Activated naive CD8-positive, alpha-beta T cell (primary cell): ENCODE measurements around the gene ACO1.

Experiments
- H3K27ac Mint-ChIP-seq: one replicate; pipeline ENCODE4 v1.8.0; 2021; ENCODE audit warnings: mixed read lengths
- H3K27me3 Mint-ChIP-seq: one replicate; pipeline ENCODE4 v1.8.0; 2021; ENCODE audit warnings: mixed read lengths
- H3K36me3 Mint-ChIP-seq: one replicate; pipeline ENCODE4 v1.8.0; 2021; ENCODE audit warnings: mixed read lengths
- H3K4me1 Mint-ChIP-seq: one replicate; pipeline ENCODE4 v1.8.0; 2021; ENCODE audit warnings: low read depth, mixed read lengths
- H3K4me3 Mint-ChIP-seq: one replicate; pipeline ENCODE4 v1.8.0; 2021; ENCODE audit warnings: mild to moderate bottlenecking, mixed read lengths
- H3K9me3 Mint-ChIP-seq: one replicate; pipeline ENCODE4 v1.8.0; 2021; ENCODE audit warnings: low read depth, mixed read lengths

Gene ACO1

DNA sequence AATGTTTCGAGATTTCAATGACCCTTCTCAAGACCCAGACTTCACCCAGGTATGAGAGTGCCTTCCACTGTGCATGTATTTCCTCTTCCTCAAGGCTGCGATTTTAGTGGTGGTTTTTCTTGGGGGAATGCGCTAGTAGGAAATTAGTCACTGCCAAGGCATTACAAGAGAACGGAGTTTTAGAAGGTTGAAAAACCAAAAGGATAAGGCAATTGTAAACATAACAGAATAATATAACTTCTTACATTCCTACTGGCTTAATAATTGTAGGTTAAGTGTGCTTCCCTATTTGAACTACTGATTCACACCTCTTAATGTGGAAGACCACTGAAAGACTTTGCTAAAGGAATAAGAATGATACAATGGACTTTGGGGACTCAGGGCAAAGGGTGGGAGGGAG is 38.9 kb downstream of the ACO1 start:
- Mint-ChIP-seq H3K4me3 (no peak overlapping the region), H3K4me1 (no peaks in the 10 kb centered on the region), H3K27me3 (no peaks in the 10 kb centered on the region), H3K36me3 (peaks cover 15% of the 10 kb centered on the region), H3K9me3 (no peaks in the 10 kb centered on the region), H3K27ac (no peak overlapping the region)

DNA sequence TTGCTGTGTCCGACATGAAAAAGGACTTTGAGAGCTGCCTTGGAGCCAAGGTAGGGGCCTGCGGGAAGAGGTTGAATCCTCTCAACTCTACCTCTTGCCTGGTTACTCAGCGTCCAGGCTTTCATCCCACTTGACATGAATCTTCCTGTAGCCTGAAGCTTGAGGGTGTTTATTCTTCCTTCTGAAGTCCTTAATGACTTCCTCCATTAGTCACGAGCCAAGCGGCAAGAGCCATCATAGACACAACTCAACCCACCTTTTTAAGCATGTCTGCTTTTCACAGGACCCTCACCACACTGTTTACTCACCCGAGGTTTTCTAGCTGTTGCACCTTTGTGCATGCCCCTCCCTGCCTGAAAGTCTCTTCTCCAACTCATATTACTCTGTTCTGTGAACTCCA is 40.2 kb downstream of the ACO1 start:
- Mint-ChIP-seq H3K36me3 (peaks cover 11% of the 10 kb centered on the region), H3K27me3 (no peaks in the 10 kb centered on the region)

DNA sequence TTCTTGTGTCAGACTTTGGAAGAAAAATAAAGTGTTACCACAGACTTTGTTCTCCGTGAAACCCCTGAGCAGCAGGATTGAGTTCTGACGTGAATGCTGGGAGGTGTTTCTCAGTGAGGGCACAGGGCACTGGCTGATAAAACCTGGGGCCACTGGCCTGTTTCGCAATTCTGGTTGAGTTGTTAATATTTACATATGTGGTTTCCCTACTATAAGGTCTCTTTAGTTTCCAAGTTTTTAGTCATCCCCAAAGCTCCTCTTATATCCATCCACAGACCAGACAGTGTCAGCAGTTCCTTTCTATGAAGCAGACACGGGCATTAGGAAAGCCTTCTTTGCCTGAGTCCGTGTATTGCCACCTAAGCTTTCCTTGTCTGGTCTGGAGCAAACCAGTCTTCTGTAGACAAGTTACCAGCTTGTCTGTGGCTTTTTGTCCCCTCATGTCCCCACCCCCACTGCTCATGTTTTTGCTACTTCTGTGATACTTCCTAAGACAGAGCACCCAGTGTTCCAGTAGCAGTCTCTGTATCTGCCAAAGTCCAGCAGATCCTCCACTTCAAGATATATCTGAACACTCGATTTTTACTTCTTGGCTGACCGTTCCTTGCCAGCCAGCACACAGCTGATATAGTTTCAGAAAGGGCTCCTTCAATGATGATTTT is 42.0 kb downstream of the ACO1 start:
- no peak overlapping the region for H3K4me3 Mint-ChIP-seq
- no peaks in the 10 kb centered on the region for H3K9me3 Mint-ChIP-seq
- no peaks in the 10 kb centered on the region for H3K4me1 Mint-ChIP-seq
- peaks cover 11% of the 10 kb centered on the region for H3K36me3 Mint-ChIP-seq
- H3K27ac Mint-ChIP-seq = no peak overlapping the region
- H3K27me3 Mint-ChIP-seq = no peaks in the 10 kb centered on the region

More for the DNA sequence above, 40.2 kb downstream of the ACO1 start:
- no peaks in the 10 kb centered on the region for H3K9me3 Mint-ChIP-seq
- no peaks in the 10 kb centered on the region for H3K4me1 Mint-ChIP-seq
- no peak overlapping the region for H3K27ac Mint-ChIP-seq
- no peak overlapping the region for H3K4me3 Mint-ChIP-seq

DNA sequence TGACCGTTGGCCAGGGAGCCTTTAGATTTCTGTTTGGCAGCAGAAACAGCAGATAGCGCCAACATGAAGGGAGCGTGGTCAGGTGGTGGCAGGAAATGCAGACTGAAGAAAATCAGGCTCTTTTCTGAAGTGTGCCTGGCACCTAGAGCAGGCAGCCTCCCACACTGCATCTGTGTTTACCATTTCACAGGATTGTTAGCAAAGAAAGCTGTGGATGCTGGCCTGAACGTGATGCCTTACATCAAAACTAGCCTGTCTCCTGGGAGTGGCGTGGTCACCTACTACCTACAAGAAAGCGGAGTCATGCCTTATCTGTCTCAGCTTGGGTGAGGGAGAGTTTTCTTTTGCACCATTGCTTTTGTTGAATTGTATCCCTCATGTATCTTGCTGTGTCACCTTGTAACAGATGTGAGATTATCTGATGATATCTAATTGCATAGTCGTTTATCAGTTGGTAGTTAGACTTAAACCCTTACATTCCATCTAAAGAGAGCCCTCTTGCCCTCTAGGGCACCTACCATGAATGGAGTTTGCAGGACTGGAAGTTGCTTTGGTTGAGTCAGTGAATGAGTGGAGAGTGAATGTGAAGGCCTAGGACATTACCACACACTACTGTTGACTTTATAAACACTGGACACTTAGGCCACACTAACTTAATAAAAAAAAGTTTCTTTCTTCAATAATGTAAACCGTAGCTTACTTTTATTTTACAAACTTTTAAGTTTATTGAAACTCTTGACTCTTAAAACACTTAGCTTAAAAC is 42.8 kb downstream of the ACO1 start:
- H3K4me3 Mint-ChIP-seq = no peak overlapping the region
- H3K9me3 Mint-ChIP-seq = no peaks in the 10 kb centered on the region
- no peaks in the 10 kb centered on the region for H3K27me3 Mint-ChIP-seq
- no peaks in the 10 kb centered on the region for H3K4me1 Mint-ChIP-seq
- peak overlapping the region; percentile 13 for H3K27ac Mint-ChIP-seq
- peaks cover 11% of the 10 kb centered on the region for H3K36me3 Mint-ChIP-seq

DNA sequence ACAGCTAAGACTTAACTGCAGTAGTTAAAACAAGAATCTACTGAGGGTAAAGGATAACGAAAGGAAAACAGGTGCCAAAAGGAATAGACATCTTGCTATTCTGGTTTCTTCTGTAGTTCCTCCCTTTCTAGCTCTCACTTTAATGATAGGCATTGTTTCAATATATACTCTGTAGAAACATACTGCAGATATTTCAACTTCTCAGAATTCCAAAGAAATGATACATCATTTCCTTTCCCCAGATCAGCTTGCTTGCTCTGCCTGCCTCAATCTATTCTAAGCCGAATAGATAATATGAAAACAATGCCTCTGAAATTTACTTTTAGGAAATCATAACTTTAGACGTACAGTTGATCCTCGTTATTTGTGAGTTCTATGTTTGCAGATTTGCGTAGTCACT is 46.3 kb downstream of the ACO1 start:
- Mint-ChIP-seq H3K9me3 (no peaks in the 10 kb centered on the region), H3K27ac (no peak overlapping the region), H3K36me3 (no peaks in the 10 kb centered on the region)

DNA sequence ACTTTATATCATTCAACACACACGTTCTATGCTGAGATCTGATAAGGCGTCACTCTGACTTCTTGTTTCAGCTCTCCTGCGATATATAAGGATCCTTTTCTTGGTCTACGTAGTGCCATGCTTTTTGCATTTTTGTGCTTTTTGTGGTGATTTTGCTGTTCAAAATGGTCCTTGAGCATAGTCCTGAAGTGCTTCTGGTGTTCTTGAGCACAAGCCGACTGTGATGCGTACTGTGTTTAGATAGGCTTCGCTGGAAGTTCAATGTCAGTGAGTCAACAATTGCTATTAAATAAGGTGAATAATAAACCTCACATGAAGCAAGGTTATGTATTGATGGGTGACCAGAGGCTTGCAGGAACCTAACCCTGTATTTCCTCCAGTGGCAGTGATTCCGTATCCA is 46.8 kb downstream of the ACO1 start:
- H3K9me3 Mint-ChIP-seq = no peaks in the 10 kb centered on the region
- no peak overlapping the region for H3K4me3 Mint-ChIP-seq
- H3K27ac Mint-ChIP-seq = no peak overlapping the region
- H3K27me3 Mint-ChIP-seq = no peaks in the 10 kb centered on the region
- H3K4me1 Mint-ChIP-seq = no peaks in the 10 kb centered on the region
- no peaks in the 10 kb centered on the region for H3K36me3 Mint-ChIP-seq

More for the DNA sequence above, 46.3 kb downstream of the ACO1 start:
- Mint-ChIP-seq H3K27me3 (no peaks in the 10 kb centered on the region), H3K4me3 (no peak overlapping the region), H3K4me1 (no peaks in the 10 kb centered on the region)

DNA sequence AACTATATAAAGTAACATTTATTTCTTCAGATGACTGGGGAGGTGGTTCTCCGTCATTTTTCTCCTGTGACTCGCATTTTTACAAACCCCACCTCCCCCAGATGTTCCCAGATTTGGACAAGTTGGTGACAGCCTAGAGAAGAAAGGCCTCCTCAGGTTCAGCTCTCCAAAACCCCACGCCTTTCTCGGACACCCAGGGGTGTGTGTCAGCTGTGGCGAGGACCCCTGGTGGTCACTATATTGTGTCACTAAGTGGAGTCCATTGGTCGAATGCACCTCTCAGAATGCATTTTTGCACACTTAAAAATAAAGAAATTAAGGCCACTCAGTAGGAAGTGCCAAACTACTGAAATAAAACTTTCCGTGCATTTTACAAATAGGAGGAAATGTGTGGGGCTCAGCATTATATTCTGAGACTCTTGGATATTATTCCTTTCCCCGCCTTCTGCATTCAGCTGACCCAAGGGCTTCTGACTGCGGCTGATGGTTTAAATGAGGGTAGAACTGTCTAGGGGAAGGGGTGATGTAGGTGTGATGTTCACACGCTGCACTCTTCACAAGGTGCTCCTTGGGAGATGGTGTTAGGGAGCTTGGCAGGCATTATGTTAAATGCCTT is 47.6 kb downstream of the ACO1 start:
- Mint-ChIP-seq H3K36me3 (no peaks in the 10 kb centered on the region), H3K27ac (no peak overlapping the region), H3K27me3 (no peaks in the 10 kb centered on the region), H3K4me1 (no peaks in the 10 kb centered on the region), H3K4me3 (no peak overlapping the region), H3K9me3 (no peaks in the 10 kb centered on the region)

DNA sequence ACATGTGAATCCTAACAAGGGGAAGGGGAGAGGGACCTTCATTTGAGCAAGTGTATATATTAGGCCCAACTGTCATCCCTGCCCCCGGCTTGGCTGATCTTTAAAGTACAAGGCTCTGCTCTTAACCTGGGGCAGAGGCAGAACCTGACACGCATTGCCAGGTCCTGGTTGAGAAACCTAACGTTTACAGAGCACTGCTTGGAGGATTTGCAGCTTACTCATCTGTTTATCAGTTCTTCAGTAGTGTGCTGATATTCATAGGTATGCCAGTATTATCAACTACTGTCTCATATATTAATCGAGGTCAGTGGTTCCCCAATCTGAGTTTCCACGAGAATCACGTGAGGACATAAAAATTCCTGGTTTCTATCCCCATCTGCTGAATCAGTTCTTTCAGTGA is 50.4 kb downstream of the ACO1 start:
- no peaks in the 10 kb centered on the region for H3K4me1 Mint-ChIP-seq
- H3K9me3 Mint-ChIP-seq = no peaks in the 10 kb centered on the region
- no peak overlapping the region for H3K4me3 Mint-ChIP-seq
- no peaks in the 10 kb centered on the region for H3K27me3 Mint-ChIP-seq
- no peaks in the 10 kb centered on the region for H3K36me3 Mint-ChIP-seq
- no peak overlapping the region for H3K27ac Mint-ChIP-seq

DNA sequence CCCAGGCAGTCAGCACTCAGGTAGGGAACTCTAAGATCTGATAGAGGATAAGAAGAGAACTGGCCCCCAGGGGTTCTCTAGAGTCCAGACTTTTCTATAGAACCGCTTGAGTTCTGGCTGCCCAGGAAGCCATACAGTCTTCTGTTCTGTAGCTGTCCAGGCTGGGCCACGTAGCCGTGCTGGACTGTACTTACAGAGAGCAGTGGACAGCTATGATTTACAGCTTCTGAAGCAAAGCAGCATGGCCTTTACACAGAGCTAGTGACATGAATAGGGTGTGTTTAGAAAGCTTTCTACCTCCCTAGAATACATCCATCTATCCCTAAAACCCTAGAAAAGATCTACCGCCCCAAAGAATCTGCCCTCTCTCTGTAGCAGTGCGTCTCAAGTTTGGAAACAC is 57.2 kb downstream of the ACO1 start:
- Mint-ChIP-seq H3K27ac (no peak overlapping the region), H3K27me3 (no peaks in the 10 kb centered on the region), H3K36me3 (peaks cover 13% of the 10 kb centered on the region), H3K4me3 (no peak overlapping the region), H3K9me3 (no peaks in the 10 kb centered on the region), H3K4me1 (no peaks in the 10 kb centered on the region)

DNA sequence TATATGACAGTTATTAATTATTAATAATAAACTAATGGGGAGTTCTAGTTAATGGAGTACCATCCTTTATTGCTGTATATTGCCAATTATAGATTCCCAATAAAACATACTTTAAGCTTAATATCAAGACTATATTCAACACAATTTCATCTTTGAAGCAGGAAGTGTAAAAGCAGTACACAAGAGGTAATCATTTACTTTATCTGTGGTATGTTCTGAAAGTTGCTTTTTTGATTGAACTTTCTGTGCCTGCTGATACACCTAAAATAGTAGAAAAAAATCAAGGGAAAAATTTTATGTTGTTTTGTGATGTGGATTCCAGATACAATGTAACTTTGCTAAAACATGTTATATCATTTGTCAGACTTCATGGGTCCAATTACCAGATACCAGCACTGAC is 58.0 kb downstream of the ACO1 start:
- H3K36me3 Mint-ChIP-seq = peaks cover 16% of the 10 kb centered on the region
- H3K4me1 Mint-ChIP-seq = no peaks in the 10 kb centered on the region
- no peaks in the 10 kb centered on the region for H3K9me3 Mint-ChIP-seq
- no peaks in the 10 kb centered on the region for H3K27me3 Mint-ChIP-seq
- no peak overlapping the region for H3K4me3 Mint-ChIP-seq
- peak overlapping the region; percentile 22 for H3K27ac Mint-ChIP-seq

DNA sequence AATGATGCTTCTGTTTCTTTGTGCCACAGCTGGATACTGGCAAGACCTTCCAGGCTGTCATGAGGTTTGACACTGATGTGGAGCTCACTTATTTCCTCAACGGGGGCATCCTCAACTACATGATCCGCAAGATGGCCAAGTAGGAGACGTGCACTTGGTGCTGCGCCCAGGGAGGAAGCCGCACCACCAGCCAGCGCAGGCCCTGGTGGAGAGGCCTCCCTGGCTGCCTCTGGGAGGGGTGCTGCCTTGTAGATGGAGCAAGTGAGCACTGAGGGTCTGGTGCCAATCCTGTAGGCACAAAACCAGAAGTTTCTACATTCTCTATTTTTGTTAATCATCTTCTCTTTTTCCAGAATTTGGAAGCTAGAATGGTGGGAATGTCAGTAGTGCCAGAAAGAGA is 65.5 kb downstream of the ACO1 start:
- no peaks in the 10 kb centered on the region for H3K27me3 Mint-ChIP-seq
- H3K27ac Mint-ChIP-seq = no peak overlapping the region
- no peaks in the 10 kb centered on the region for H3K4me1 Mint-ChIP-seq
- H3K36me3 Mint-ChIP-seq = peaks cover 16% of the 10 kb centered on the region
- H3K9me3 Mint-ChIP-seq = no peaks in the 10 kb centered on the region
- H3K4me3 Mint-ChIP-seq = no peak overlapping the region

DNA sequence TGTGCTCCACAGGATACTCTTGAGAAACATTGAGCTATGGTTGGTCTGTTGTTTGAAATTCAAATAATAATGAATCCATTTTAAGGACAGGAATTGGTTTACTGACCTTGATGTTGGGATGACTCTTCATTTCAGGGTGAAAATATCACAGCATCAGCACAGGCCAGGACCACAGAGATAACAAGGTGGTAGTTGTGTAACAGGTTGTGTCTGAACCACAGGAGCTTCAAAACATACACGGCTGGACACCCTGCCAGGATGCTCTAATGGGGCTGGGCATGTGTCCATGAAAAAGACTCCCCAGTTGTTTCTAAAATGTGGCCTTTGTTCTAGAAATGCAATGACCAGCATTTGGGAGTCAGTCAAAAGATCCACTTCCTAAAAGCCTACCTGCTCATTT is 69.8 kb downstream of the ACO1 start:
- H3K4me3 Mint-ChIP-seq = no peak overlapping the region

DNA sequence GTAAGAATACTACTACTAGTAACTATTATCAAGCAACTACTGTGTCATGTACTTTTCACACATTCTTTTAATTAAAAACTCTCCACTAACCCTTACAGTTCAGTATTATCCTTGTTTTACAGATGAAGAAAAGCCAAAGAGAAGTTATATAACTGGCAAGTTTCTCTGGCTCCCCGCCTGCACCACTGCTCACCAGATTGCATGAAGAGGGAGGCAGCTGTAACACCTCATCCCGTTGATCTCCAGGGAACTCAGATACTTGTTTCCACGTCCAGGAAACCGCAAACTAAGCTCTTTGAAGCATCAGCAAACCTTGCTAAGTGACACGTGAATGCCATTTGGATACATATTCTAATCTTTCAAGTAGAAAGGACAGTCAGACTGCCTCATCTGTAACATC is 71.3 kb downstream of the ACO1 start:
- Mint-ChIP-seq H3K36me3 (no peaks in the 10 kb centered on the region), H3K27me3 (no peaks in the 10 kb centered on the region), H3K4me3 (no peak overlapping the region), H3K4me1 (no peaks in the 10 kb centered on the region), H3K27ac (no peak overlapping the region), H3K9me3 (no peaks in the 10 kb centered on the region)

More for the DNA sequence above, 69.8 kb downstream of the ACO1 start:
- no peak overlapping the region for H3K27ac Mint-ChIP-seq
- no peaks in the 10 kb centered on the region for H3K9me3 Mint-ChIP-seq
- no peaks in the 10 kb centered on the region for H3K36me3 Mint-ChIP-seq
- no peaks in the 10 kb centered on the region for H3K4me1 Mint-ChIP-seq
- H3K27me3 Mint-ChIP-seq = no peaks in the 10 kb centered on the region

DNA sequence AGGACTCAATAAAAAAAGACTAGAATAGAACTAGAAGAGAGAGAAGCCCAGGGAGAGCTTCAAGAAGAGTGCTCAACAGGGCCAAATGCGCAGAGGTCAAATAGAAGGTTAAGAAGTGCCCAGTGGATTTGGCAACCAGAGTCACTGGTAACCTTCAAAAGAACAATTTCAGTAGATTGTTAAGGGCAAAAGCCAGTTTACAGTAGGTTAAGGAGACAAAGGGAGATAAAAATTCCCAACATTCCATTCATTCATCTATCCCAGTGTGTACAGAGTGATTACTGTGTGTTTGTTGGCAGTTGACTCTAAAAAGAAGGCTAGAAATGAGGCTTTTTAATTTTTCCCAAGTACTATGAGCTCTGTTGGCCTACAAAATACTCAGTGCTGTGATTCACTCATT is 72.1 kb downstream of the ACO1 start:
- H3K27ac Mint-ChIP-seq = no peak overlapping the region
- H3K4me1 Mint-ChIP-seq = no peaks in the 10 kb centered on the region
- no peaks in the 10 kb centered on the region for H3K9me3 Mint-ChIP-seq
- no peak overlapping the region for H3K4me3 Mint-ChIP-seq
- H3K36me3 Mint-ChIP-seq = no peaks in the 10 kb centered on the region
- no peaks in the 10 kb centered on the region for H3K27me3 Mint-ChIP-seq

DNA sequence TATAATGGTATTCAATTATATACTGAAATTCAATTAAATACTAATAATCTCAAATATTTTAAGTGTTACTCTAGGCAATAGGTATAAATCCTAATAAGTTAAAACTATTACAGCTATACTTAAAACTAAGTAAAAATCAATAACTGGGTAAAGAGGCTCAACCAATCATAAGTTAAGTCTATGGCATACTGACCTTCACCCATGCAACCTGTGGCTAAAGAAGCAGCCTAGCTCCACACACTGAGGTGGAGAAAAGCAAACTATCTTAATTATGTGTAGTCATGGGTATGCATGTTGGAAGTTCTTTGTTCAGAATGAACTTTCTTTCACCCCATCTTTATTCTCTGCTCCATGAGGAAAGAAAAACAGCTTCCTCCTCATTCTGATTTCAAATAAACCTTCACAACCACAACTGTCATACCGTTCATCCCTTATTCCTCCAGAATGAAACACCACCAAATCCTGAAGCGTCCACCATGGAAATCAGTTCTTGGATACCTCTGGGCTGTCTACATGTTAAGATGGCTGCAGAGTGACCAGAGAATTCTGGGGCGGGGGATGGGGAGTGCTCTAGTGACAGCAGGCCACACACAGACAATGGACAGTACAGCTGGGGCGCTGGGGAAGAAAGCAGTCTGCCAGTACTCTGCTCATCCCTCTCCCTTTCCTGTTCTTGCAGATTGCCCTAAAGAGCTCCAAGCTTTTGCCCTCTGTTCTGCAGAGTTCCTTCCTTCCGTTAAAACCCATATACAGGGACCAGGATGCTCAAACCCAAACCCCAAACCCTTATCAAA is 79.3 kb downstream of the ACO1 start:
- Mint-ChIP-seq H3K9me3 (no peaks in the 10 kb centered on the region), H3K36me3 (peaks cover 2% of the 10 kb centered on the region), H3K27me3 (no peaks in the 10 kb centered on the region), H3K27ac (no peak overlapping the region), H3K4me3 (no peak overlapping the region), H3K4me1 (no peaks in the 10 kb centered on the region)
